Thymus (tissue), 11 donors: ENCODE results near the gene PBX4. TPM values are rescaled to one million over a fixed set of nuclear protein-coding genes. Genes with fewer than 3 reads are reported as not detected.

Experiments used
- DNase-seq, 9 donors: peaks; one replicate each; pipeline ENCODE4 v3.0.0-alpha.2; 2013; ENCODE audit warnings: low spot score in 9 of 9, low read depth in 6 of 9, missing footprints in 1 of 9
- H3K27ac ChIP-seq, 2 donors: one replicate each; pipeline ENCODE4 v1.5.1; 2013; ENCODE audit warnings: control low read depth in 1 of 2, low read depth in 1 of 2, low read length in 1 of 2, mild to moderate bottlenecking in 1 of 2, moderate library complexity in 1 of 2
- H3K27me3 ChIP-seq, 2 donors: one replicate each; pipeline ENCODE4 v1.5.1; 2013; ENCODE audit warnings: low read length in 1 of 2; ENCODE audit not compliant: control insufficient read depth in 2 of 2, insufficient read depth in 1 of 2
- H3K36me3 ChIP-seq, 2 donors: one replicate each; pipeline ENCODE4 v1.5.1; 2013; ENCODE audit warnings: low read length in 1 of 2, mild to moderate bottlenecking in 1 of 2, moderate library complexity in 1 of 2; ENCODE audit not compliant: control insufficient read depth in 2 of 2, insufficient read depth in 2 of 2
- H3K4me1 ChIP-seq, 2 donors: one replicate each; pipeline ENCODE4 v1.5.1; 2013; ENCODE audit warnings: low read length in 2 of 2; ENCODE audit not compliant: control insufficient read depth in 2 of 2, insufficient read depth in 2 of 2
- H3K4me3 ChIP-seq, 2 donors: one replicate each; pipeline ENCODE4 v1.5.1; 2013; ENCODE audit warnings: low read length in 2 of 2, control low read depth in 1 of 2, mild to moderate bottlenecking in 1 of 2
- H3K9me3 ChIP-seq, 2 donors: one replicate each; pipeline ENCODE4 v1.5.1; 2013; ENCODE audit warnings: low read length in 1 of 2, mild to moderate bottlenecking in 1 of 2; ENCODE audit not compliant: control insufficient read depth in 2 of 2, insufficient read depth in 1 of 2
- WGBS: extraction: QIAGEN DNeasy Blood & Tissue Kit; methylation state at CpG from one replicate; pipeline ENCODE4 v1.1.7; 2013; 5-methylcytosine and 5-hydroxymethylcytosine counted together
- polyA plus RNA-seq: library from polyadenylated mRNA; stranded (reverse); fragments of 200-250 nt; gene quantifications from one replicate; pipeline ENCODE4 v1.2.3, GENCODE V29; 2013
- total RNA-seq: library from RNA; stranded (reverse); fragments of 120-200 nt; gene quantifications from one replicate; pipeline ENCODE4 v1.2.4, GENCODE V29; 2013
- donor health status: healthy.

The PBX4 gene
- total and polyA plus RNA-seq, 2 donors, result 4.1 to 26.7 TPM

DNA sequence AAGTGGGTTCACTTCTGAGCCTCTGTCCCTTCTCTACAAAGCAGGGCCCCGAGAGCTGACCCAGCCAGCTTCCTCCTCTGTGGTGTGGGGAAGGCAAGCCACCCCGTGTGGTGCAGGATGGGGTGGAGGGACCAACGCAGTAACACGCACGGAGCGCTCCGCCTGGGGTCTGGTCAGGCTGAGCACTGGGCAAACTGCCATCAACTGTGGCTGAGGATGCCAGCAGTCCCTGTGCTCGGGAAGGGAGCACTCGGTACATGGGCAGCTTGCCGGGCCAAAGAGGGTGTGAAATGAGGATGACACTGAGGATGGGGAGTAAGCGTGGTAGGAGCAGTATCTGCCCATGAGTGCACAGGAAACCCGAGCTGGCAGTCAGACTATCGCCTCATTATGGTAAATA, 32.6 kb upstream of the PBX4 start:
- H3K27ac ChIP-seq, result no peak overlapping the region
- no peaks in the 10 kb centered on the region for H3K4me1 ChIP-seq
- DNase-seq, result no peak
- H3K27me3 ChIP-seq, result no peaks in the 10 kb centered on the region
- no peaks in the 10 kb centered on the region for H3K9me3 ChIP-seq
- WGBS, result 95% methylated on average over 13 of the region's 13 CpGs
- H3K4me3 ChIP-seq, result no peak overlapping the region
- H3K36me3 ChIP-seq, result peaks cover 88 to 91% of the 10 kb centered on the region in 2 donors

DNA sequence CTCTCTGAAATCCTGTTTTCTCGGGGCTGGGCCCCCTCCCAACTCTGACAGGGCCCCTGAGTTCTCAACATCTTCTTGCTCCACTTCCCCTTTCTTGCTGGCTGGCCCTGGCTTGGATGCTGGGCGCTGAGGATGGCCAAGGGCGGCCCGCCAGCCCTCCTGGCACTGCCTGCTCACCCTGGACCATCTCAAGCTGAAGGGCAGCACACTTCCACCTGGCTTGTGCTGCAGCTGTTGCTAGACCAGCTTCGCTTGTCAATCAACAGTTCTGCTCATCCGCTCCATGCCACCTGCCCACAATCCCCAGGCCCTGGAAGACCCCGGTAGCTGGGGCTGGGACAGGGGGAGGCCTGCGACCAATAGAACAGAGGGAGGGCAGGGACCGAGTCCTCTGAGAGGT, 31.8 kb upstream of the PBX4 start:
- Histone ChIP-seq H3K27ac (no peak overlapping the region), H3K36me3 (peaks cover 88 to 91% of the 10 kb centered on the region in 2 donors), H3K4me3 (no peak overlapping the region), H3K9me3 (no peaks in the 10 kb centered on the region), H3K27me3 (no peaks in the 10 kb centered on the region), H3K4me1 (no peaks in the 10 kb centered on the region)
- DNase-seq, result no peak
- 96% methylated on average over 9 of the region's 9 CpGs for WGBS

DNA sequence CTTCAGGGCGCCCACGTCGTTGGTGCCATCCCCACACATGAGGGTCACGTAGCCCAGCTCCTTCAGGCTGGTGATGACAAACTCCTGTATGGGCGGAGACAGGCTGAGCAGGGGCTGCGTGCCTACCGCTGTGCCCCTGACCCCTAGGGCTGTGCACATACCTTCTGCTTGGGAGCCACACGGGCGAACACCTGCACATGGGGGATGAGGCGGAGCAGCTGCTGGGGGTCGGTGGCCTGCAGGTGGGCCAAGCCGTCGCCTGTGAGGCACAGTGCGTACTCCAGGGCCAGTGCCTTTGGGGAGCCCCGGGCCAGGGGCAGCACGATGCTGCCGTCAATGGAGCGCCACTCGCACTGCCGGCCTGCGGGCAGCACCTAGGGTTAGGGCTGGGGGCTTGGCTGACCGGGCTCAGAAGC, 31.1 kb upstream of the PBX4 start:
- Histone ChIP-seq H3K4me1 (no peaks in the 10 kb centered on the region), H3K36me3 (peaks cover 88 to 89% of the 10 kb centered on the region in 2 donors), H3K27ac (no peak overlapping the region), H3K27me3 (no peaks in the 10 kb centered on the region), H3K9me3 (no peaks in the 10 kb centered on the region), H3K4me3 (no peak overlapping the region)
- WGBS, result 97% methylated on average over 22 of the region's 22 CpGs
- DNase-seq, result no peak

DNA sequence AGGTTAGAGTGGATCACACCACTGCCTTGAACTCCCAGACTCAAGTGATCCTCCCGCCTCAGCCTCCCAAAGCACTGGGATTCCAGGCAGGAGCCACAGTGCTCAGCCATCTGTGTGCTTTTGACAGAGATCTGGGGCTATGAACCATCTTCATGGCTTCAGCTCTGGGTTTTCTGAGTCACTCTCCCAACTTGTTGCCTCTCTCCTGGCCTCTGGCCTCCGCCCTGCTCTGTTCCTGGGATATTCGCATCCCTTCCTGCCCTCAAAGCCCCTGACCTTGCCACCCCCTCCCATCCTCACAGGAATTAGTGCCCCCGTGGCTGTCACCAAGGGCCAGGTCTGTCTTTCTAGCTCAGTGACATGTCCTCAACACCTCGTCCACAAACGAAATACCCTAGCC, 30.7 kb upstream of the PBX4 start:
- no peak for DNase-seq
- Histone ChIP-seq H3K4me3 (no peak overlapping the region), H3K27me3 (no peaks in the 10 kb centered on the region), H3K36me3 (peaks cover 85% of the 10 kb centered on the region in 2 donors), H3K4me1 (peaks cover 0 to 1% of the 10 kb centered on the region in 2 donors), H3K27ac (no peak overlapping the region), H3K9me3 (no peaks in the 10 kb centered on the region)
- 98% methylated on average over 6 of the region's 6 CpGs for WGBS

DNA sequence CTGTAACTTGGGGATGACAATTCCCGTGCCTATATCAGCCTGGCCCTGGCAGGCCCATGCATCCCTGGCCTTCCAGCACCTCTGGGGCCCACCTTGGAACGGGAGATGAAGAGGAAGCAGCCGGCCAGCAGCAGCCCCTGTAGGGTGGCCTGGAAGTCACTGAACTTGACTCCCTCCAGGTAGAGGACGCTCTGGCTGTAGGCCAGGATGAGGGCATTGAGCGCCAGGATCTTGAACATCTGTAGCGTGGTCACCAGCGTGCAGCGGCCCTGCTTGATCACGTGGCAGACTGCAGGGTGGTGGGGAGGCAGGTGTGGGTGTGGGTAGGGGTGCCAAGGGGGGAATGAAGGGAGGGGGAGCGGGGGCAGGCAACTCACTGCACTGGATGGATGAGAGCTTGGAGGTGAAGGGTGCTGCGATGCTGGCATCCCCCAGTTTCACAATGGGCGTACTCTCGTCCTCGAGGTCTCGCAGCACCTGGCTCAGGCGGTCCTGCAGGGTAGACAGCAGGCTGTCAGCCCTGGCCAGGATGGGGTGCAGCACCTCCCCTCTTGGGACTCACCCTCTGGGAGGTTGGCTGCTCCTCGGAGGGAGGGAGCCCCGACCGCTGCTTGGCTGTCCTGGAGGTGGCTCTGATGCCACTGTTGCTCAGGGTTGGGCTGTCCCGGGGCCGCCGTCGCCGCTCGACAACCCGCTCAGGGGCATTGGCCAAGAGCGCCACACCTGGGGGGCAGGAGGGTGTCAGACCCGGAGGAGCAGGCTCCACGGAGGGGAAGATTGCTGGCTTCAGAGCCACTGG, 28.7 kb upstream of the PBX4 start:
- Histone ChIP-seq H3K4me1 (peaks cover 5 to 14% of the 10 kb centered on the region in 2 donors), H3K4me3 (no peak overlapping the region), H3K27me3 (no peaks in the 10 kb centered on the region), H3K9me3 (no peaks in the 10 kb centered on the region), H3K27ac (no peak overlapping the region), H3K36me3 (peaks cover 66 to 69% of the 10 kb centered on the region in 2 donors)
- 96% methylated on average over 29 of the region's 29 CpGs for WGBS
- DNase-seq, result no peak

DNA sequence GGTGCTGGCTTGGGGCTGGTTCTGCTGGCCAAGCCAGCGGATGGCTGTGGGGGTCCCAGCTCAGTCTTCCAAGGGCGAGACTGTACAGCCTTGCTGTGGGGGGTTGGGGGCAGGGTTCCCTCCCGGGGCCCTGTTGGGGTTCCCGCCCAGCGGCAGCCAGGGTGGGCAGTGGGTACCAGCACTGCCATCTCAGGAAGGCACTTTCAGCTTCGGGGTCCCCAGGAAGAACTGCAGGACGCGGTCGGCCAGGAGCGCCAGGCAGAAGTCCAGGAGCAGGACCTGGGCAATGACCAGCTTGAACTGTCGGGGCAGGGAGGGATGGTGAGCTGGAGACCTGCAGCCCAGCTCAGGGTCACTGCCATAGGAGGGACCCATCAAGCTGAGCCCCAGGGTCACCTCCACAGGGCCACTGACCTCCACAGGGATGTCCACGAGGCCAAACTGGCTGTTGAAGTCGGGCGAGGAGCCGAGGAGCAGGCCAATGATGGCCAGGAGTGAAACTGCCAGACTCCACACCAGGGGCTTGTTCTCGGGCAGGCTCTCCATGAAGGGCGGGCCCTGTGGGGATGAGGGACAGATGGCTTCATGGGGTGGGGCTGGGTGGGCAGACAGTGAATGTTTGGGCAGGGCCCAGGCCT, 26.9 kb upstream of the PBX4 start:
- no peak overlapping the region for H3K27ac ChIP-seq

DNA sequence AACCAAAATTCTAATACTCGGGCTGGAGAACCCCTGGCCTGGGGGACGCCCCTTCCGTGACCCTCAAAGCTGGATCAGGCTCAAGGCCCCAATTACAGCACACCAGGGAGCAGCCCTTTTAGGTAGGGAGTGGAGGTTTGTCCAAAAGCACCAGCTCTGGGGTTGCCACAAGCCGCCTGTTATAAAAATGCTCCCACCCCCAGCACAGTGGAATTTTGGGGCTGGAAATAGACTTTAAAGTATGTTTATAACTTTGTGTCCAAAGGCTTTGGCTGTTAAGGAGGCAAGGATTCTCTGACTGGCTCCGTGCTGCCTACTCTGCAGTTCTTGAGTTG, 25.5 kb upstream of the PBX4 start:
- peak overlapping the region; percentile 77 to 88 for H3K4me3 ChIP-seq
- no peak for DNase-seq
- WGBS, result 47% methylated on average over 5 of the region's 5 CpGs
- peak overlapping the region; percentile 93 to 97 for H3K27ac ChIP-seq
- H3K9me3 ChIP-seq, result no peaks in the 10 kb centered on the region
- H3K27me3 ChIP-seq, result no peaks in the 10 kb centered on the region
- H3K4me1 ChIP-seq, result peaks cover 5 to 16% of the 10 kb centered on the region in 2 donors
- H3K36me3 ChIP-seq, result peaks cover 49 to 52% of the 10 kb centered on the region in 2 donors

More for the DNA sequence above, 26.9 kb upstream of the PBX4 start:
- DNase-seq, result no peak
- Histone ChIP-seq H3K4me1 (peaks cover 5 to 16% of the 10 kb centered on the region in 2 donors), H3K27me3 (no peaks in the 10 kb centered on the region), H3K36me3 (peaks cover 56 to 58% of the 10 kb centered on the region in 2 donors), H3K4me3 (no peak overlapping the region), H3K9me3 (no peaks in the 10 kb centered on the region)
- 97% methylated on average over 17 of the region's 17 CpGs for WGBS

DNA sequence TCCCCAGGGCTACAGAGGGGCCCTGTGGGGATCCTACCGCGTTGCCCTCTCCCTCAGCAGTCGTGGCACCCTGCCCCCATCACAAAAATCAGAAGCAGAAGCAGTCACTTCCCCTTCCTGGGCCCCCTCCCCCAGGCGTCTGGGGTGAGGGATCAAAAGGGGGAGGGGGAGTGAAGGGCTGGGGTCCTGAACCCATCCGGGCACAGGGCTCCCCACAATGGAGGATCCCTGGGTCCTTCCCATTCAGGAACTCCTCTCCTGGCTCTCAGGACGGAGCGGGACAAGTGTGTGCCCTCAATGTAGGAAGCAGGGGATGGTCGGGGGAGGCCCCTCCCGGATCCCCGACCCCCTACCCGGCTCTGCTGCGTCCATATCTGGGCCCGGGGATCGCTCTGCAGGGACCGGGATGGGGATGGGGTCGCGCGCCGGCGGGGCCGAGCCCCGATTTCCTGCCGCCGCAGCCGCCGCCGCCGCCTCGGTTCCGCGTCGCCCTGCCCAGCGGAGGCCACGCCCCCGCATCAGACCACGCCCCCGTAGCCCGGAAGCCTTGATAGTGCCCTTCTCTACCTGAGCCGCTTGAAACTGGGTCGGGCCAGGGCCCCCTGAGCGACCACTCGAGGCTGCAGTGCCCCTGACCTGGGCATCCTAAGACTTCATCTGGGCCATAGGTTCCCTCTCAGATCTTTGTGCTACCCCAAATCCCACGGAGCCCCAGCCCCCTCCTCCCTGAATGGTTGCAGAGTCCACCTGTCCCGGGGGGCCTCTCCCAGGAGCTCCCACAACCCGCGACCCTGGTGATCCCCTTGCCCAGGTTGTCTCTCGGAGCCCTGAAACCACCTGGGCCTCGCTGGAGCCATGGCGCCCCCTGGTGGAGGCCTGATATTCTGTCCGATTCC, 24.9 kb upstream of the PBX4 start, which contains the start of gene GMIP:
GMIP (minus strand) TSS at position 500 of the 896 bp plus-strand sequence; CDS start at position 372, 128 bp downstream.
- Histone ChIP-seq H3K4me3 (peak within 1 kb of the TSS; percentile 77 to 88), H3K4me1 (peaks cover 5 to 16% of the 10 kb centered on the region in 2 donors), H3K9me3 (no peaks in the 10 kb centered on the region), H3K27ac (peak within 1 kb of the TSS; percentile 93 to 97), H3K36me3 (peaks cover 50 to 52% of the 10 kb centered on the region in 2 donors), H3K27me3 (no peaks in the 10 kb centered on the region)
- peak in 8 of 9 donors; percentile 77 to 91 (median 84) for DNase-seq
- WGBS, result 1% methylated on average over 50 of the region's 50 CpGs
